Activated CD8-positive, alpha-beta T cell treated with anti-CD3 and anti-CD28 coated beads for 36 hours (primary cell): ENCODE measurements around the gene NSDHL. TPM values are rescaled to one million over a fixed set of nuclear protein-coding genes. Genes with fewer than 3 reads are reported as not detected.
"Not testable (repeated sequence)": the region's sequence is repeated elsewhere in the genome, so short reads cannot be mapped to it uniquely, and the experiment has no call there.

Experiments
- ATAC-seq: fragments of 200-7000 bp; cut with Tn5 transposase; one replicate; pipeline ENCODE4 v1.10.0; 2021; ENCODE audit warnings: mild to moderate bottlenecking, moderate library complexity
- CTCF ChIA-PET: fragments of 350-600 bp; sonication (Branson Sonifier 250); formaldehyde crosslinking; loops from one replicate; lab custom pipeline; 2021; ENCODE audit warnings: antibody characterized with exemption; lab: Charles Lee
- POLR2A ChIA-PET: fragments of 350-600 bp; sonication (Branson Sonifier 250); formaldehyde crosslinking; loops from one replicate; lab custom pipeline; 2021; ENCODE audit warnings: antibody characterized with exemption; lab: Charles Lee
- DNase-seq: peaks from one replicate; pipeline ENCODE4 v3.0.0-alpha.2; 2020
- H3K27ac Mint-ChIP-seq: one replicate; pipeline ENCODE4 v1.8.0; 2021; ENCODE audit warnings: mild to moderate bottlenecking, mixed read lengths
- H3K27me3 Mint-ChIP-seq: one replicate; pipeline ENCODE4 v1.8.0; 2021; ENCODE audit warnings: mixed read lengths
- H3K36me3 Mint-ChIP-seq: one replicate; pipeline ENCODE4 v1.8.0; 2021; ENCODE audit warnings: low read depth, mixed read lengths
- H3K4me1 Mint-ChIP-seq: one replicate; pipeline ENCODE4 v1.8.0; 2021; ENCODE audit warnings: low read depth, mixed read lengths
- H3K4me3 Mint-ChIP-seq: one replicate; pipeline ENCODE4 v1.8.0; 2021; ENCODE audit warnings: mild to moderate bottlenecking, moderate library complexity, mixed read lengths
- H3K9me3 Mint-ChIP-seq: one replicate; pipeline ENCODE4 v1.8.0; 2021; ENCODE audit warnings: mixed read lengths
- CTCF ChIP-seq: fragments of 200-600 bp; IDR thresholded peaks from one replicate; pipeline ENCODE4 v1.8.0; 2022; ENCODE audit warnings: antibody characterized with exemption, mild to moderate bottlenecking
- intact Hi-C: fragments of 100-400 bp; cut with micrococcal nuclease; formaldehyde crosslinking; loops from one replicate; pipeline ENCODE4 v1.10.0; 2022
- total RNA-seq, 2 experiments: library from RNA; stranded (reverse); gene quantifications; one replicate each; pipeline ENCODE4 v1.2.3, GENCODE V29; 2021

Gene NSDHL
- total RNA-seq = 10 to 100 TPM; 15.0 to 15.8 TPM

DNA sequence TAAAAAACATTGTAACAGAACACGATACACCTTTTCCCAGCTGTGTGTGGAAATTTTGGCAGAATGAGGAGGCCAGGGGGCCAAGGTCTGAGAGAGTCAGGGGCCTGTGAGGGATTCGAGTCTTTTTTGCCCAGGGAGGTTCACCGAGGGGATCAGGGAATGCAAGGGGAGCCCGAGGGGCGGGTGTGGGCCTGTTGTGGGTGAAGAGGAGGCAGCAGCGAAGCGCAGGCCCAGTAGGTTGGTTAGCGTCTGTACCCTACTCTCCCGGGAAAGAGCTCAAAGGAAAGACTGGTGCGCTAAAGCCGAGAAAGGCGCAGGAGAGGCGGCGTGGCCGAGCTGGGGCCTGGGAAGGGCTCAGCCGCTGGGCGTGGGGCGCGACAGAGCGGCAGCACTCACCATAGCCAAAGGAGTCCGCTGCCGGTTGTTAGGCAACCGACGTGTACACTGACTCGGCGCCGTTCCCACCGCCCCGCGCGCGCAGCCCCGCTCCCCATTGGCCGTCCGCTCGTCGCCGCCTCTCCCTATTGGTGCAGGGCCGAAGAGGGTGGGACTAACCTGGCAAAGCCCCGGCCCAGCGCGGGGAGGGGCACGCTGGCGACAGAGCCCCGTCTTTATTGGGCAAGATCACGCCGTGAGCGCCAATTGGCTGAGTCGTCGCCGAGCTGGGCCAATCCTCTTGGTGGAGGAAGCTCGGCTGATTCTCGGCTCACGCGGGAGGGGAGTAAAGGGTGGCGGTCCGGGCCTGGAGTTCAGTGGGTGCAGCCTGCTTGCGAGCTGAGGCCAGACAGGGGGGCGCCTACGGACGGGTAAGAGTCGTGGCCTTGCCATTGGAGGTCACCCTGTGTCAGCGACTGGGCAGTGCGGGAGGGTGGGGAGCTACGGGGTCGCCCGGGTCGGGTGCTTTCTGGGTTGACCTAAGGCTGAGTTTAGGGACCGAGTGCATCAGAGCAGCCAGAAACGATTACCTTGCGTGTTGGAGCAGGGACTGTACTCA is at the start of gene NSDHL, which contains the start of gene CETN2:
Gene NSDHL (plus strand): TSS at position 752 of the 994 bp plus-strand sequence. CDS start 15,262 bp downstream, outside the sequence.
Gene CETN2 (minus strand): TSS at position 446 of the 994 bp plus-strand sequence. CDS start 47 bp downstream, at position 399.
- intact Hi-C loops = no loop called here
- Mint-ChIP-seq H3K4me1 (peaks cover 23% of the 10 kb centered on the region), H3K4me3 (peak within 1 kb of the TSS; percentile 88), H3K27ac (peak within 1 kb of the TSS; percentile 88), H3K9me3 (no peaks in the 10 kb centered on the region), H3K27me3 (no peaks in the 10 kb centered on the region), H3K36me3 (peaks cover 4% of the 10 kb centered on the region)
- ChIA-PET POLR2A (interaction anchor here (0.6 to 1.2 kb wide), 2 partner anchors 41 to 126 kb away, joined by 3 read pairs; no protein-coding TSS in a partner anchor), CTCF (interaction anchor here (1.7 kb wide), 1 partner anchor 9 kb away, joined by 7 read pairs; no protein-coding TSS in a partner anchor)
- no peak for TF ChIP-seq CTCF
- ATAC-seq (peak; percentile 99), DNase-seq (peak; percentile 94)

- H3K9me3 Mint-ChIP-seq, H3K27ac Mint-ChIP-seq, H3K36me3 Mint-ChIP-seq, CTCF ChIA-PET, H3K4me3 Mint-ChIP-seq, intact Hi-C loops, H3K27me3 Mint-ChIP-seq, DNase-seq, H3K4me1 Mint-ChIP-seq, POLR2A ChIA-PET: not testable (repeated sequence)
- ATAC-seq = peak; percentile 70
These were observed 43.8 kb upstream of the NSDHL start for GRCh38 chrX:152787062-152787461.

GRCh38 chrX:152798945-152799344 is 31.9 kb upstream of the NSDHL start:
- ChIA-PET POLR2A (no interaction called here), CTCF (no interaction called here)
- Mint-ChIP-seq H3K4me3 (no peak overlapping the region), H3K9me3 (no peaks in the 10 kb centered on the region), H3K27me3 (peaks cover 4% of the 10 kb centered on the region), H3K36me3 (no peaks in the 10 kb centered on the region), H3K27ac (no peak overlapping the region), H3K4me1 (no peaks in the 10 kb centered on the region)
- ATAC-seq (no peak), DNase-seq (no peak)
- TF ChIP-seq CTCF = no peak
- intact Hi-C loops = no loop called here

GRCh38 chrX:152806035-152806434 is 24.8 kb upstream of the NSDHL start:
- no peaks in the 10 kb centered on the region for H3K9me3 Mint-ChIP-seq
- ChIA-PET POLR2A (no interaction called here), CTCF (no interaction called here)
- no peak for TF ChIP-seq CTCF
- H3K27ac Mint-ChIP-seq = no peak overlapping the region
- no peak overlapping the region for H3K4me3 Mint-ChIP-seq
- intact Hi-C loops = no loop called here
- DNase-seq = no peak
- peaks cover 4% of the 10 kb centered on the region for H3K4me1 Mint-ChIP-seq
- peaks cover 8% of the 10 kb centered on the region for H3K27me3 Mint-ChIP-seq
- ATAC-seq = no peak
- no peaks in the 10 kb centered on the region for H3K36me3 Mint-ChIP-seq

- POLR2A ChIA-PET = no interaction called here
- H3K27ac Mint-ChIP-seq = no peak overlapping the region
- peaks cover 13% of the 10 kb centered on the region for H3K4me1 Mint-ChIP-seq
- CTCF ChIA-PET = no interaction called here
- no peak for TF ChIP-seq CTCF
- DNase-seq (no peak), ATAC-seq (no peak)
- H3K9me3 Mint-ChIP-seq = no peaks in the 10 kb centered on the region
- intact Hi-C loops = no loop called here
- H3K27me3 Mint-ChIP-seq = peaks cover 1% of the 10 kb centered on the region
- no peaks in the 10 kb centered on the region for H3K36me3 Mint-ChIP-seq
- no peak overlapping the region for H3K4me3 Mint-ChIP-seq
These were observed 20.5 kb upstream of the NSDHL start for GRCh38 chrX:152810403-152810802.
